Fibroblast of pulmonary artery (primary cell): ENCODE data around the gene ZBTB7A.
"Not testable (repeated sequence)": the region's sequence is repeated elsewhere in the genome, so short reads cannot be mapped to it uniquely, and the experiment has no call there.

Experiments
- DNase-seq: peaks from one replicate; pipeline ENCODE4 v3.0.0-alpha.2; 2010; ENCODE audit warnings: low read depth
- H3K4me3 ChIP-seq: replicated peaks from 2 replicates; pipeline ENCODE4 v1.5.1; 2011; ENCODE audit warnings: low read depth, mild to moderate bottlenecking, control low read depth, low read length, moderate library complexity
- CTCF ChIP-seq: IDR thresholded peaks from 2 replicates; pipeline ENCODE4 v1.5.1; 2011; ENCODE audit warnings: mild to moderate bottlenecking, control low read depth, low read length, inconsistent platforms; ENCODE audit errors: missing control alignments

Gene ZBTB7A

GRCh38 chr19:4010808-4011110, 55.9 kb downstream of the ZBTB7A start:
- H3K4me3 ChIP-seq, result no peak overlapping the region
- no peak for TF ChIP-seq CTCF
- DNase-seq, result no peak

- no peak for TF ChIP-seq CTCF
- DNase-seq, result no peak
- H3K4me3 ChIP-seq, result no peak overlapping the region
These were observed 56.5 kb downstream of the ZBTB7A start for GRCh38 chr19:4009990-4010807.

GRCh38 chr19:4007836-4008539, 58.7 kb downstream of the ZBTB7A start:
- no peak for DNase-seq
- no peak for TF ChIP-seq CTCF
- H3K4me3 ChIP-seq, result peak overlapping the region; percentile 91

- peak; percentile 93 for DNase-seq
These were observed 59.5 kb downstream of the ZBTB7A start, which contains the start of gene PIAS4 for GRCh38 chr19:4007021-4007835. PIAS4 (plus strand) TSS chr19:4007736; CDS start chr19:4007761, 25 bp downstream.

GRCh38 chr19:4005436-4005835, 61.3 kb downstream of the ZBTB7A start:
- DNase-seq, H3K4me3 ChIP-seq: not testable (repeated sequence)

More at GRCh38 chr19:4007021-4007835, 59.5 kb downstream of the ZBTB7A start, which contains the start of gene PIAS4:
- no peak for TF ChIP-seq CTCF
- H3K4me3 ChIP-seq, result peak within 1 kb of the TSS; percentile 91

- H3K4me3 ChIP-seq, DNase-seq: not testable (repeated sequence)
These were observed 65.9 kb downstream of the ZBTB7A start for GRCh38 chr19:4000798-4001197.

- not testable (repeated sequence) for H3K4me3 ChIP-seq, DNase-seq
These were observed 67.9 kb downstream of the ZBTB7A start for GRCh38 chr19:3998667-3999412.

- no peak overlapping the region for H3K4me3 ChIP-seq
- DNase-seq, result no peak
- TF ChIP-seq CTCF, result no peak
These were observed 71.1 kb downstream of the ZBTB7A start for GRCh38 chr19:3995607-3996006.
